CD4-positive, CD25-positive, alpha-beta regulatory T cell (primary cell): ENCODE measurements around the gene MAP2K3. TPM values are rescaled to one million over a fixed set of nuclear protein-coding genes. Genes with fewer than 3 reads are reported as not detected.

Experiments
- ATAC-seq, 2 donors: fragments of 150-1000 bp; cut with Tn5 transposase; one replicate each; pipeline ENCODE4 v1.10.0; 2021; ENCODE audit warnings: low read depth in 2 of 2, moderate number of reproducible peaks in 2 of 2, moderate library complexity in 1 of 2
- DNase-seq, 3 donors: peaks; one replicate each; pipeline versions ENCODE4 v3.0.0 to v3.0.0-alpha.2; 2012 to 2022; ENCODE audit warnings: mixed read lengths in 1 of 3
- H3K27ac ChIP-seq: one replicate; pipeline ENCODE4 v1.7.0; 2013; ENCODE audit warnings: mild to moderate bottlenecking, low read length; ENCODE audit not compliant: insufficient read depth, poor library complexity, severe bottlenecking
- H3K27me3 ChIP-seq: one replicate; pipeline ENCODE4 v1.7.0; 2013; ENCODE audit warnings: low read length; ENCODE audit not compliant: control insufficient read depth, insufficient read depth
- H3K36me3 ChIP-seq: one replicate; pipeline ENCODE4 v1.7.0; 2013; ENCODE audit warnings: mild to moderate bottlenecking, low read length, moderate library complexity; ENCODE audit not compliant: control insufficient read depth, insufficient read depth
- H3K4me1 ChIP-seq: 2 replicates; pipeline ENCODE4 v1.7.0; 2013; ENCODE audit warnings: mild to moderate bottlenecking, low read length; ENCODE audit not compliant: insufficient read depth, control insufficient read depth, poor library complexity, severe bottlenecking
- H3K4me3 ChIP-seq: one replicate; pipeline ENCODE4 v1.7.0; 2013; ENCODE audit warnings: low read depth, mild to moderate bottlenecking, low read length, moderate library complexity
- H3K9me3 ChIP-seq, 2 experiments: 1 replicate in 1 of 2; 2 replicates in 1 of 2; pipeline ENCODE4 v1.7.0; 2013; ENCODE audit warnings: low read length in 2 of 2, mild to moderate bottlenecking in 1 of 2, moderate library complexity in 1 of 2; ENCODE audit not compliant: control insufficient read depth in 2 of 2
- H3K27ac Mint-ChIP-seq, 3 donors: one replicate each; pipeline ENCODE4 v1.8.0; 2020 to 2022; ENCODE audit warnings: mild to moderate bottlenecking in 3 of 3, mixed read lengths in 3 of 3, moderate library complexity in 2 of 3
- H3K27me3 Mint-ChIP-seq: one replicate; pipeline ENCODE4 v1.8.0; 2022; ENCODE audit warnings: mild to moderate bottlenecking, mixed read lengths
- H3K36me3 Mint-ChIP-seq: one replicate; pipeline ENCODE4 v1.8.0; 2020; ENCODE audit warnings: mixed read lengths
- H3K4me1 Mint-ChIP-seq, 4 donors: one replicate each; pipeline ENCODE4 v1.8.0; 2020 to 2022; ENCODE audit warnings: mixed read lengths in 4 of 4, mild to moderate bottlenecking in 1 of 4
- H3K4me3 Mint-ChIP-seq, 4 donors: one replicate each; pipeline ENCODE4 v1.8.0; 2020 to 2022; ENCODE audit warnings: mild to moderate bottlenecking in 4 of 4, mixed read lengths in 4 of 4, moderate library complexity in 3 of 4
- H3K9me3 Mint-ChIP-seq, 7 donors: one replicate each; pipeline ENCODE4 v1.8.0; 2020 to 2022; ENCODE audit warnings: mixed read lengths in 7 of 7, mild to moderate bottlenecking in 3 of 7, moderate library complexity in 2 of 7
- polyA plus RNA-seq, 4 donors: library from polyadenylated mRNA; unstranded; fragments of 300-500 nt; fragmentation: Illumina TruSeq; gene quantifications; one replicate each; pipeline ENCODE4 v1.2.3, GENCODE V29; 2021
- total RNA-seq: library from RNA; stranded (reverse); gene quantifications from one replicate; pipeline ENCODE4 v1.2.3, GENCODE V29; 2022

Gene MAP2K3
- total and polyA plus RNA-seq, 5 donors from 2014 or later = 63.4 to 71.9 (median 70.6) TPM

DNA sequence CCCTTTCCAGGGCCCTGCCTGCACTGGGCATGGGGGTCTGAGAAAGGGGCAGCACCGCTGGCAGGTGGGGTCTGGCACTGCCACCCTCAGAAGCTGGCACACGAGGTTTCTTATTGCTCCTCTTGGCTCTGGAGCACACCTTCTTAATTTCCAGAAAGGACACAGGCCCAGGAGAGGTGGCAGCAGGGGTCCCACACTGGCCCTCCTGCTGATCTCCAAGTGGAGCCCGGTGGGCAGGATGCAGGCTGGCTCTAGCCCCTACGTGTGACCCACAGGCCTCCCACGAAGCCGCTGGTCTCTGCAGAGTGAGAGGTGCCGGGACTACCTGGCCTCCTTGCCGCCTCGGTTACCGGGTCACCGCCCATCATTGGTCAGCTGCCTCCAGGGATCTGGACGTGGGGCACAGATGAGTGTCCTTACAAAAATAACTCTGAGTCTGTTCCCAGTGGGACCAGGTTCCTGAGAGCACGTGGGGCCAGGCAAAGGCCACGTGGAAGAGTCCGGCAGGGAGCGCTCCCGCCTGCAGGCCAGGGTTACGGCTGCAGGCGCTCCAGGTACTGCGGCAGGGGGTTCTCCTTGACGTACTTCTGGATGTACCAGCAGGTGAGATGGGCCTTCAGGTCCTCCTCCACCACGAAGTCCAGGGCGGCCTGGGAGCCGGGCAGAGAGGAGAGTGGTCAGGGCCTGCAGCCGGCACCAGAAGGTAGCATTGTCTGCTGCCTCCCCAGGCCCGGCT is 41.6 kb upstream of the MAP2K3 start:
- H3K27me3 Mint-ChIP-seq = no peaks in the 10 kb centered on the region
- Histone ChIP-seq H3K4me3 (no peak overlapping the region), H3K27ac (no peak overlapping the region), H3K4me1 (no peaks in the 10 kb centered on the region), H3K36me3 (peaks cover 3% of the 10 kb centered on the region), H3K9me3 (no peaks in the 10 kb centered on the region), H3K27me3 (no peaks in the 10 kb centered on the region)
- no peaks in the 10 kb centered on the region for H3K36me3 Mint-ChIP-seq
- DNase-seq = no peak
- H3K4me3 Mint-ChIP-seq = no peak overlapping the region
- no peaks in the 10 kb centered on the region for H3K9me3 Mint-ChIP-seq
- H3K4me1 Mint-ChIP-seq = peaks cover 0 to 32% (median 14%) of the 10 kb centered on the region in 4 donors
- no peak for ATAC-seq
- no peak overlapping the region for H3K27ac Mint-ChIP-seq

- Histone ChIP-seq H3K4me3 (no peak overlapping the region), H3K9me3 (no peaks in the 10 kb centered on the region), H3K4me1 (no peaks in the 10 kb centered on the region), H3K27ac (no peak overlapping the region), H3K27me3 (no peaks in the 10 kb centered on the region), H3K36me3 (peaks cover 3% of the 10 kb centered on the region)
- peak overlapping the region in 1 of 4 donors; percentile 13 for H3K4me3 Mint-ChIP-seq
- H3K9me3 Mint-ChIP-seq = no peaks in the 10 kb centered on the region
- peak overlapping the region in 1 of 3 donors; percentile 20 for H3K27ac Mint-ChIP-seq
- no peaks in the 10 kb centered on the region for H3K27me3 Mint-ChIP-seq
- DNase-seq (no peak), ATAC-seq (no peak)
- no peaks in the 10 kb centered on the region for H3K36me3 Mint-ChIP-seq
- peaks cover 0 to 38% (median 18%) of the 10 kb centered on the region in 4 donors for H3K4me1 Mint-ChIP-seq
Measured at GRCh38 chr17:21243516-21244303, 40.8 kb upstream of the MAP2K3 start.

DNA sequence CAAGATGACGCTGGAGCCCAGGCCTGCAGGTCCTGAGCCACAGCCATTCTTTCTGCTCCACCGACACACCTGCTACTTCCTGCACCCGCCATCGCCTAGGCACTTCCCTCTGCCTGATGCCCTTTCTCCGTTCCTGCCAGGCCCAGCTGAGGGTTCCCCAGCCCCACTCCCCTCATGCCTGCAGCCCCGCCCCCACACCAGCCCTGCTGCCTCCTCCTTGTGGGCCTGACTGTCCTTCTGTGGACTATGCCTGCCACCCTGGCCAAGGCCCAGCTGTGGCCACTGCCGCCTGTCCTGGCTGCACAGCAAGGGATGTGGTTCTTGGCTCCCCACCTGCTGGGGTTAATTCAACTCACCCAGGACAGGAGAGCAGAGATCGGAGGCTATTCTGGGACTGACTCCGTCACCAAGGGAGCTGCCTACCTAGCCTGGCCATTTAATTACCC is 38.8 kb upstream of the MAP2K3 start:
- H3K4me1 ChIP-seq = peaks cover 5% of the 10 kb centered on the region
- ATAC-seq (no peak), DNase-seq (no peak)
- H3K27me3 Mint-ChIP-seq = no peaks in the 10 kb centered on the region
- H3K4me3 ChIP-seq = no peak overlapping the region
- peak overlapping the region in 2 of 3 donors; percentile 23 to 55 for H3K27ac Mint-ChIP-seq
- H3K4me1 Mint-ChIP-seq = peaks cover 8 to 48% (median 29%) of the 10 kb centered on the region in 4 donors
- H3K36me3 ChIP-seq = peaks cover 3% of the 10 kb centered on the region
- H3K27ac ChIP-seq = no peak overlapping the region
- H3K4me3 Mint-ChIP-seq = no peak overlapping the region
- H3K9me3 ChIP-seq = no peaks in the 10 kb centered on the region
- H3K9me3 Mint-ChIP-seq = no peaks in the 10 kb centered on the region
- H3K36me3 Mint-ChIP-seq = peaks cover 4% of the 10 kb centered on the region
- H3K27me3 ChIP-seq = no peaks in the 10 kb centered on the region

GRCh38 chr17:21246698-21247097 is 37.8 kb upstream of the MAP2K3 start:
- Mint-ChIP-seq H3K27ac (peak overlapping the region in 1 of 3 donors; percentile 55), H3K9me3 (no peaks in the 10 kb centered on the region), H3K4me1 (peaks cover 10 to 57% (median 36%) of the 10 kb centered on the region in 4 donors), H3K4me3 (peak overlapping the region in 1 of 4 donors; percentile 61), H3K27me3 (no peaks in the 10 kb centered on the region), H3K36me3 (peaks cover 4% of the 10 kb centered on the region)
- peaks cover 3% of the 10 kb centered on the region for H3K36me3 ChIP-seq
- H3K4me3 ChIP-seq = no peak overlapping the region
- peaks cover 15% of the 10 kb centered on the region for H3K4me1 ChIP-seq
- H3K27ac ChIP-seq = no peak overlapping the region
- ATAC-seq = no peak
- no peaks in the 10 kb centered on the region for H3K9me3 ChIP-seq
- no peak for DNase-seq
- no peaks in the 10 kb centered on the region for H3K27me3 ChIP-seq

- Mint-ChIP-seq H3K9me3 (no peaks in the 10 kb centered on the region), H3K27me3 (peaks cover 4% of the 10 kb centered on the region), H3K36me3 (peaks cover 4% of the 10 kb centered on the region), H3K27ac (peak overlapping the region in 1 of 3 donors; percentile 59), H3K4me3 (peak overlapping the region in 1 of 4 donors; percentile 39), H3K4me1 (peaks cover 10 to 66% (median 42%) of the 10 kb centered on the region in 4 donors)
- peaks cover 25% of the 10 kb centered on the region for H3K4me1 ChIP-seq
- H3K27ac ChIP-seq = no peak overlapping the region
- no peaks in the 10 kb centered on the region for H3K9me3 ChIP-seq
- no peak overlapping the region for H3K4me3 ChIP-seq
- H3K36me3 ChIP-seq = peaks cover 1% of the 10 kb centered on the region
- DNase-seq (no peak), ATAC-seq (no peak)
- H3K27me3 ChIP-seq = no peaks in the 10 kb centered on the region
Measured at GRCh38 chr17:21247552-21248258, 36.8 kb upstream of the MAP2K3 start.

GRCh38 chr17:21248500-21248899 is 36.0 kb upstream of the MAP2K3 start:
- no peaks in the 10 kb centered on the region for H3K9me3 ChIP-seq
- H3K27ac ChIP-seq = no peak overlapping the region
- H3K4me1 ChIP-seq = peaks cover 27% of the 10 kb centered on the region
- Mint-ChIP-seq H3K36me3 (peaks cover 4% of the 10 kb centered on the region), H3K9me3 (no peaks in the 10 kb centered on the region), H3K4me3 (peak overlapping the region in 2 of 4 donors; percentile 15 to 52), H3K27ac (peak overlapping the region in 2 of 3 donors; percentile 70 to 86), H3K4me1 (peaks cover 12 to 69% (median 44%) of the 10 kb centered on the region in 4 donors), H3K27me3 (peaks cover 7% of the 10 kb centered on the region)
- no peak overlapping the region for H3K4me3 ChIP-seq
- DNase-seq = no peak
- H3K27me3 ChIP-seq = no peaks in the 10 kb centered on the region
- no peak for ATAC-seq
- H3K36me3 ChIP-seq = no peaks in the 10 kb centered on the region

GRCh38 chr17:21249086-21249795 is 35.3 kb upstream of the MAP2K3 start:
- Histone ChIP-seq H3K27me3 (no peaks in the 10 kb centered on the region), H3K27ac (no peak overlapping the region), H3K4me3 (no peak overlapping the region), H3K36me3 (no peaks in the 10 kb centered on the region), H3K9me3 (no peaks in the 10 kb centered on the region), H3K4me1 (peaks cover 35% of the 10 kb centered on the region)
- peak overlapping the region in 1 of 3 donors; percentile 70 for H3K27ac Mint-ChIP-seq
- H3K36me3 Mint-ChIP-seq = peaks cover 4% of the 10 kb centered on the region
- H3K4me3 Mint-ChIP-seq = peak overlapping the region in 2 of 4 donors; percentile 79 to 86
- no peak for DNase-seq
- ATAC-seq = no peak
- H3K9me3 Mint-ChIP-seq = no peaks in the 10 kb centered on the region
- peaks cover 9% of the 10 kb centered on the region for H3K27me3 Mint-ChIP-seq
- H3K4me1 Mint-ChIP-seq = peaks cover 14 to 75% (median 47%) of the 10 kb centered on the region in 4 donors
